GM19351 (cell line): ENCODE measurements around the gene SPATC1L.
"Not testable (repeated sequence)": the region's sequence is repeated elsewhere in the genome, so short reads cannot be mapped to it uniquely, and the experiment has no call there.

Experiments
- ATAC-seq: cut with Tn5 transposase; IDR thresholded peaks from one replicate; pipeline ENCODE4 v1.9.1; 2021; ENCODE audit warnings: mild to moderate bottlenecking, moderate library complexity; ENCODE audit not compliant: unreplicated experiment

Gene SPATC1L

GRCh38 chr21:46151989-46152926 is 32.0 kb downstream of the SPATC1L start:
- ATAC-seq, result no peak

- ATAC-seq, result no peak
These were observed 32.8 kb downstream of the SPATC1L start for GRCh38 chr21:46151261-46151988.

GRCh38 chr21:46150491-46151121 is 33.7 kb downstream of the SPATC1L start:
- no peak for ATAC-seq

DNA sequence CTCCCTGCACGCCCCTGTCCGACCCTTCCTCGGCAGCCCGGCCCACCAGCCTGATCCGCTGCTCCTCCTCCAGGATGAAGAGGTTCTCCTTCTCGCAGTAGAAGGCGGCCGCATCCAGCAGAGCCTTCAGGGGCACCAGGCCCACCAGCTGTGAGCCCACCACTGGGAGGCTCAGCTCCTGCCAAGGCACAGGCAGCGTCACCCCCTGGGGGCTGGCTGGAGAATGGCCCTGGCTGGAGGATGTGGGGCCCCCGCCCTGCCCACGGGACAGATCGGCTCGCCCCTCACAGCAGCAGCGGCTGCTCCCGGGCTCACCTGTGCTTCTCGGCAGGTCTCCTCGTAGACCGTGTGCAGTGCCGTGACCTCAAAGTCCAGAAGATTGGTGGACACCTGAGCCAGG is 34.2 kb downstream of the SPATC1L start:
- ATAC-seq, result no peak

DNA sequence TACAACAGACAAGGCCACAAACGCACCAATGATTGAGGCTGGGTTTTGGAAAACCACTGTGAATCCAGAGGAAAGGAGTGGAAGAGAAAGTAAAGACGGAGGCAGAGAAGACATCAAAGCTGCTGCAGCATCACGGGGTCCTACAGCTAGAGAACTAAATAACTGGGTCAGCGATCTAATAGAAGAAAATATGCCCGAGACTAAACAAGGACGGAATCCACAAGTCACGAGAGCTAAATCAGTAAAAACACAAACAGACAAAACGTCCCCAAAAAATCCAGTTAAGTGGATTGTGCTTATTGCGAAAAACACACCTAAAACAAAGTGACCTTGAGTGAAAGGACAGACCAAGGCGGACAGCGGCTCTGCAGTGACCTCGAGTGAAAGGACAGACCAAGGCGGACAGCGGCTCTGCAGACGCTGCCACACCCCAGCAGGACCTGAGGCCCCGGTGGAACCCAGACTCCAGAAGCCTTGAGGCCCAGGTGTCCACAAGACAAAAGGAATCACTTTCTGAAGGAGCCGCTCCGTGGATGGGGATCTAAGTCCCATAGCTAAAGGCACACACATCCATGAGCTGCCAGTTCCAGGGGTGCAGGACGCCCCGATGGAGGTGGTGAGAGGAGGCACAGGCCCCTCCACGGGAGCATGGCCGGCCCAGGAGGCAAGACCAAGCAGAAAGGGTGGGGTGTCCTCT is 34.9 kb downstream of the SPATC1L start:
- ATAC-seq, result no peak

DNA sequence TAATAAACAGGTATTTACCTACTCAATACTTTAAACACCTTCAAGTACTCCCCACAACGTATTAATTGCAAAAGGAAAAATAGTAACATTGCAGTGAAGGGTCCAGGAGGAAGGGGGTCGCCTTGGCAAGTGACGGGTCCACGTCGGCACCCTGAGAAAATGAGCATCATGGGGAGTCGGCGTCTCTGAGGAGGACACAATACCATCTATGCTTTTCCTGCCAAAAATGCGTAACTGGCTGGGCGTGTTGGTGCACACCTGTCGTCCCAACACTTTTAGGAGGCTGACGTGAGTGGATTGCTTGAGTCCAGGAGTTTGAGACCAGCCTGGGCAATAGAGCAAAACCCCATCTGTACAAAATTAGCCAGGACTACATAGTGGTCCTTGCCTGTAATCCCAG is 36.2 kb downstream of the SPATC1L start:
- ATAC-seq, result no peak

GRCh38 chr21:46147429-46147828 is 36.8 kb downstream of the SPATC1L start:
- ATAC-seq, result not testable (repeated sequence)

GRCh38 chr21:46146856-46147255 is 37.4 kb downstream of the SPATC1L start:
- no peak for ATAC-seq

GRCh38 chr21:46145840-46146691 is 38.2 kb downstream of the SPATC1L start:
- no peak for ATAC-seq

DNA sequence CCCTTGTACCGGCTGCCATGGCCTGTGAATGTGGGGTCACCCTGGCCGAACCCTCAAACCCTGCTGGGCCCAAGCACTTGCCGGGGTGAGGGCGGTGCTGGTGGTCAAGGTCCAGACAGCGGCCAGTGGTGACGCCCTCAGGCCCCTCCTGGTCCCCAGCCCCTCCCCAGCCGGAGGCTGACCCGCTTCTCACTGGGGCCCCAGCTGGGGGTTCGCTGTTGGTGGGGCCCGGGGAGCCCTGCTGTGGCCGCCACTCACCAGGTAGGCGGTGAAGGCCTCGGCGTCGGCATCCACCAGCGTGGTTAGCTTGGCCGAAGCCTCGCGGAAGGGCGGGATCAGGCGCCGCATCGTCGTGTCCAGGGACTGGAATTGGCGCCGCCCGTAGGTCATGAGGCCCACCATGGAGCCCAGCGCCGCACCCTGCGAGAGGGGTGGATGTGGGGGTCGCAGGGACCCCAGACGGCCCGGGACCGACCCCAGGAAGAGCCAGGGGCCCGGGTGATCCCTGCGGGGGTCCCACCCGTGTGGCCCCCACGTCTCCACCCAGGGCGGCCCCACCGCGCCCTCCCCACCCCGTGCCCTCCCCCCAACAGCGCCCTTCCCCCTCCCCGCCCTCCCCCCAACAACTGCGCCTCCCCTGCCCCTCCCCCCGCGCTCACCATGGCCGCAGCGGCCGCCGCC is 39.0 kb downstream of the SPATC1L start:
- ATAC-seq, result no peak

DNA sequence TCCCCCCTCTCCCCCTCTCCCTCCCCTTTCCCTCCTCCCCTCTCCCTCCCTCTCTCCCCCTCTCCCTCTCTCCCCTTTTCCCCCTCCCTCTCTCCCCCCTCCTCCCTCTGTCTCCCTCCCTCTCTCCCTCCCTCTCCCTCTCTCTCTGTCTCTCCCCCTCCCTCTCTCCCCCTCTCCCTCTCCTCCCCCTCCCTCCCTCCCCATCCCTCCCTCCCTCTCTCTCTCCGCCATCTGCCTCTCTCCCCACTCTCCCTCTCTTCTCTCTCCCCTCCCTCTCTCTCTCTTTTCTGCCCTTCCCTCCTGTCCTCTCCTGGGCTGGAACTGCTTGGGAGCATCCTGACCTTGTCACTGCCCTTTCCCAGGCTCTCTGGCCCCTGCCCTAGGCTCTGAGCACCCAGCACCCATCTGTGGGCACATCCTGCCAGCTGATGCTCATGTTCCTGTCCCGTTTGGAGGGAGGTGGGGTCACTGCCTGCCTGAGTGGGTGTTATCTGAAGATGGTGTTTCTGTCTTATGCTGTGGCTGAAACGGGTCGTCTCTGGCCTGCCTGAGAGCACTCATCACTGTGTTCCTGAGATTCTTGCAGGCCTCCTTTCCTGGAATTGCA is 39.7 kb downstream of the SPATC1L start:
- no peak for ATAC-seq

GRCh38 chr21:46142582-46143473 is 41.4 kb downstream of the SPATC1L start:
- ATAC-seq, result no peak

DNA sequence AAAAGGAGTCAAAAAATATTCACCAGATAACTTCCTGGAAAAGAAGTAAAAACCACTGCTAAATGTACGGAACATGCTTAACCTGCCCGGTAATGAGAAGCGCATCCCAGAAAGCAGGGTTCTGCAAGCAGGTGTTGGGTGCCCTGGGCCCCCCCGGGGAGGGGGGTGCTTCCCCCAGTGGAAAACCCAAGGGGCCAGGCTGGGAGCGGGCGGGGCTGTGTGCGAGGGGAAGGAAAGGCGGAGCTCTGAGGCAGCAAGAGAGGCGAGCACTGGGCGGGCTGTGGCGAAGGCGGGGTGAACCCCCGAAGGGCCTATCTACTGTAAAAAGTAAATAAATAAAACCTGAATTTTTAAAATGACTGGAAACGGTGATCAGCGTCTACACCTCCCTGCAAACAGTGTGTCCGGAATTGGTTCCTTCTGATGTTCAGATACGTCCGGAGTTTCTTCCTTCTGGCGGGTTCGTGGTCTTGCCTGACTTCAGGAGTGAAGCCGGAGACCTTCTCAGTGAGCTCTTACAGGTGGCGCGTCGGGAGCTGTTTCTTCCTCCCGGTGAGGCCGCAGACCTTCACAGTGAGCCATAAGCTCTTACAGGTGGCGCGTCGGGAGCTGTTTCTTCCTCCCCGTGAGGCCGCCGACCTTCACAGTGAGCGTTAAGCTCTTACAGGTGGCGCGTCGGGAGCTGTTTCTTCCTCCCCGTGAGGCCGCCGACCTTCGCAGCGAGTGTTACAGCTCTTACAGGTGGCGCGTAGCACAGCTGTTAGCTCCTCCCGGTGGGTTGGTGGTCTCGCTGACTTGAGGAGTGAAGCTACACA is 42.3 kb downstream of the SPATC1L start:
- no peak for ATAC-seq

GRCh38 chr21:46140352-46141003 is 43.8 kb downstream of the SPATC1L start:
- ATAC-seq, result not testable (repeated sequence)

DNA sequence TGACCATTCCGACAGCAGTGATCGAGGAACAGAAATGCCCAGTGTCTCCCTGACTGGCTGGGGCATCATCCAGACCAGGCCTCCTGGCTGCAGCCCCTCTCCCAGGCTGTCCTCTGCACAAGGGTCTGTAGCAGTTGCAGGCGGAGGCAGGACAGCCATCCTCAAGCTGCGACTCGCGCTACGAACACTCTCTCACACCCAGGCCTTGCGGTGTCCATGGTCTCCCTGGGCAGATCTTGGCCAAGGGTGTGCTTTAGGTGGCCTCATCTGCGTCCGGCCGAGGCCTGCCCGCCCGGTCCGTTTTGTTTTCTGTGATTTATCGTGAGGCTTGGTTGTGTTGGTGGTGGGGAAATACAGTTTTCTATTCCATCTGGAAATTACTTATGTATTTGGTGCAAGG is 44.6 kb downstream of the SPATC1L start:
- ATAC-seq, result no peak

GRCh38 chr21:46138383-46138970 is 45.8 kb downstream of the SPATC1L start:
- ATAC-seq, result no peak
